NCI-H1105 treated with DMSO at 0.1 percent for 48 hours (cell line): Measurements from ENCODE around the gene XDH.

ENCODE experiments used
- DNase-seq: peaks from one replicate; lab custom pipeline; 2025; lab: John Stamatoyannopoulos, UW

Gene XDH

GRCh38 chr2:31402388-31402787 lies 12.2 kb downstream of the XDH start:
- no peak for DNase-seq

- DNase-seq = no peak
These were observed 13.0 kb downstream of the XDH start for GRCh38 chr2:31401580-31401979.

GRCh38 chr2:31398881-31399280 lies 15.7 kb downstream of the XDH start:
- DNase-seq = no peak

GRCh38 chr2:31397094-31397493 lies 17.4 kb downstream of the XDH start:
- peak; percentile 78 for DNase-seq

GRCh38 chr2:31390324-31390723 lies 24.2 kb downstream of the XDH start:
- no peak for DNase-seq

GRCh38 chr2:31388736-31389135 lies 25.8 kb downstream of the XDH start:
- DNase-seq = no peak

GRCh38 chr2:31387850-31388249 lies 26.7 kb downstream of the XDH start:
- no peak for DNase-seq

GRCh38 chr2:31386648-31387047 lies 27.9 kb downstream of the XDH start:
- no peak for DNase-seq

- DNase-seq = no peak
These were observed 28.4 kb downstream of the XDH start for GRCh38 chr2:31386172-31386571.

- DNase-seq = no peak
These were observed 29.7 kb downstream of the XDH start for GRCh38 chr2:31384771-31385276.

- no peak for DNase-seq
These were observed 30.2 kb downstream of the XDH start for GRCh38 chr2:31384351-31384750.

GRCh38 chr2:31383471-31384153 lies 30.9 kb downstream of the XDH start:
- DNase-seq = no peak

- no peak for DNase-seq
These were observed 32.0 kb downstream of the XDH start for GRCh38 chr2:31382452-31383120.

GRCh38 chr2:31381601-31382000 lies 32.9 kb downstream of the XDH start:
- DNase-seq = no peak

GRCh38 chr2:31380243-31380642 lies 34.3 kb downstream of the XDH start:
- no peak for DNase-seq

GRCh38 chr2:31379747-31380146 lies 34.8 kb downstream of the XDH start:
- no peak for DNase-seq

GRCh38 chr2:31378791-31379501 lies 35.6 kb downstream of the XDH start:
- DNase-seq = no peak

- no peak for DNase-seq
These were observed 36.2 kb downstream of the XDH start for GRCh38 chr2:31378389-31378788.

- no peak for DNase-seq
These were observed 41.4 kb downstream of the XDH start for GRCh38 chr2:31373127-31373526.

- DNase-seq = no peak
These were observed 42.4 kb downstream of the XDH start for GRCh38 chr2:31372097-31372496.

- no peak for DNase-seq
These were observed 42.9 kb downstream of the XDH start for GRCh38 chr2:31371691-31372090.

GRCh38 chr2:31366733-31367132 lies 47.8 kb downstream of the XDH start:
- DNase-seq = no peak
